Nephron (organoid): Measurements from ENCODE around the gene MCEE.
"Not testable (repeated sequence)": the region's sequence is repeated elsewhere in the genome, so short reads cannot be mapped to it uniquely, and the experiment has no call there.

Experiments
- H3K27ac Mint-ChIP-seq, 3 experiments: 2 replicates each; pipeline ENCODE4 v1.8.0; 2020; ENCODE audit warnings: mixed read lengths in 3 of 3, mild to moderate bottlenecking in 2 of 3, moderate library complexity in 1 of 3
- H3K27me3 Mint-ChIP-seq: 2 replicates; pipeline ENCODE4 v1.8.0; 2021; ENCODE audit warnings: low read depth, mild to moderate bottlenecking, moderate library complexity, mixed read lengths
- H3K36me3 Mint-ChIP-seq: 2 replicates; pipeline ENCODE4 v1.8.0; 2020; ENCODE audit warnings: low read depth, mixed read lengths
- H3K4me1 Mint-ChIP-seq: 2 replicates; pipeline ENCODE4 v1.8.0; 2020; ENCODE audit warnings: mixed read lengths
- H3K4me3 Mint-ChIP-seq, 3 experiments: 2 replicates each; pipeline ENCODE4 v1.8.0; 2020; ENCODE audit warnings: mild to moderate bottlenecking in 3 of 3, mixed read lengths in 3 of 3, moderate library complexity in 2 of 3
- H3K9me3 Mint-ChIP-seq: 2 replicates; pipeline ENCODE4 v1.8.0; 2020; ENCODE audit warnings: mixed read lengths
- TF ChIP-seq, protein P1 (sequence below), 3 experiments: fragments of 200-600 bp; sonication (generic); IDR thresholded peaks; one replicate each; pipeline ENCODE4 v1.5.0; 2021; ENCODE audit warnings: antibody characterized with exemption in 3 of 3; ENCODE audit not compliant: unreplicated experiment in 3 of 3

Gene MCEE

DNA sequence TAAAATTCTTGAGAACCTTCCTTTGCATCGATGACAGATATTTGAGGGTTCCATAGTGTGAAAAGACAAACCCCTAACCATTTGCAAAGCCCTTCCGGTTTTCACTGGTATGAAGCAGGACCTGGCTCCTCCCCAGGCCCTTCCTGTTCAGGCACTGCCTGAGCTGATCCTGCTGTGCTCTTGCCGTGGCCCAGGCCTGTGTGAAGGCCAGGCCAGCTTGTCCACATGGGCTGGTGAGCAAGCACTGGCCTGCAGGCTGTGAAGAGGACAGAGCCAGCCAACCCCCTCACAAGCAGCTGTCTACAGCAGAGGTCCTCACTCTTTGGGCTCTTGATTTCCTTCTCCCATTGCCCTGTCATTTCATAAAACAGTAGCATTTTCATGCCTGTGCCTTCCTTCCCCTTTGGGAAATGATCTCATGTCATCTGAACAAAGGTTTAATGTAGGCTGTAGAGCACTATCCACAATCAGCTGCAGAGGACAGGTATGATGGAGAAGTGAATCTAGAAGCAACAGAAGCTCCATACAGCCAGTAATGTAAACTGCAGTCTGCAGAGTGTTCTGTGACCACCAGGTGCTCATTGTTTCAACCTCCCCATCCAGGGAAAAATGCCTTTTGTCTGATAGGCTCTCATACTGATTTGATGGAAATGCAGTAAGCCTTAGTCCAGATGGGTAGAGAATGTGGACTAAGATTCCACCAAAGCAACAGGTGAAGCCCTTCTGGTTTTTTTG is 20.2 kb upstream of the MCEE start:
- Mint-ChIP-seq H3K27ac (no peak overlapping the region), H3K4me3 (no peak overlapping the region), H3K4me1 (no peaks in the 10 kb centered on the region), H3K27me3 (peaks cover 4% of the 10 kb centered on the region), H3K36me3 (peaks cover 43% of the 10 kb centered on the region), H3K9me3 (no peaks in the 10 kb centered on the region)
- TF ChIP-seq, protein P1, sequence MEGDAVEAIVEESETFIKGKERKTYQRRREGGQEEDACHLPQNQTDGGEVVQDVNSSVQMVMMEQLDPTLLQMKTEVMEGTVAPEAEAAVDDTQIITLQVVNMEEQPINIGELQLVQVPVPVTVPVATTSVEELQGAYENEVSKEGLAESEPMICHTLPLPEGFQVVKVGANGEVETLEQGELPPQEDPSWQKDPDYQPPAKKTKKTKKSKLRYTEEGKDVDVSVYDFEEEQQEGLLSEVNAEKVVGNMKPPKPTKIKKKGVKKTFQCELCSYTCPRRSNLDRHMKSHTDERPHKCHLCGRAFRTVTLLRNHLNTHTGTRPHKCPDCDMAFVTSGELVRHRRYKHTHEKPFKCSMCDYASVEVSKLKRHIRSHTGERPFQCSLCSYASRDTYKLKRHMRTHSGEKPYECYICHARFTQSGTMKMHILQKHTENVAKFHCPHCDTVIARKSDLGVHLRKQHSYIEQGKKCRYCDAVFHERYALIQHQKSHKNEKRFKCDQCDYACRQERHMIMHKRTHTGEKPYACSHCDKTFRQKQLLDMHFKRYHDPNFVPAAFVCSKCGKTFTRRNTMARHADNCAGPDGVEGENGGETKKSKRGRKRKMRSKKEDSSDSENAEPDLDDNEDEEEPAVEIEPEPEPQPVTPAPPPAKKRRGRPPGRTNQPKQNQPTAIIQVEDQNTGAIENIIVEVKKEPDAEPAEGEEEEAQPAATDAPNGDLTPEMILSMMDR (IDR thresholded peaks at IDR 0.05; ENCODE audit: unreplicated experiment in 3 of 3) = no peak

DNA sequence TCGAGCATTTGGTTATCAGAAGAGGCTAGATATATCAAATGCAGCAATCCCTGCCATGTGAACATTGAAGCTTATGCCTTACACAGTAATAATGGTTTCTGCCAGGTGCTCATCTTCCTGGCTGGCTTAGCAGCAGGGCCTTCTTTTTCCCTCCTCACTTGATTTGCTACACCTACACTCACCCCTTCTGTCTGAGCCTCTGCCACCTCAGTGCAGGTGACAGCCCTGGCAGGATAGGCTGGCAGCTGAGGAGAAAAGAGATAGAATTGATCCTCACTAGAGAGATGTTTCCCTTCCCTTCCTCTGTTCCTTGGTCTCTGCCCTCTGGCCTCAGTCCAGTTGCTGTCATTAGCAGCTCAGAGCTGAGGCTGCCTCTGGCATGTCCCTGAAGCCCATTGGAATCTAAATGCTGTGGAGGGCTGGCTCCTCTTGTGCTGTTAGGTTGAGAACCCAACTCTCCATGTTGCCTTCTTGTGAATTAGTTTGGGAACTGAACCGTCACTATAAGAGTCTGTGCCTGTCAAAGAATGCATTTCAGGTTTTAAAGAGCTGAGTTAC is 18.6 kb upstream of the MCEE start:
- no peak overlapping the region for H3K4me3 Mint-ChIP-seq
- H3K4me1 Mint-ChIP-seq = no peaks in the 10 kb centered on the region
- no peaks in the 10 kb centered on the region for H3K27me3 Mint-ChIP-seq
- H3K27ac Mint-ChIP-seq = no peak overlapping the region
- TF ChIP-seq, protein P1 (IDR thresholded peaks at IDR 0.05; ENCODE audit: unreplicated experiment in 3 of 3) = no peak
- peaks cover 59% of the 10 kb centered on the region for H3K36me3 Mint-ChIP-seq
- H3K9me3 Mint-ChIP-seq = no peaks in the 10 kb centered on the region

DNA sequence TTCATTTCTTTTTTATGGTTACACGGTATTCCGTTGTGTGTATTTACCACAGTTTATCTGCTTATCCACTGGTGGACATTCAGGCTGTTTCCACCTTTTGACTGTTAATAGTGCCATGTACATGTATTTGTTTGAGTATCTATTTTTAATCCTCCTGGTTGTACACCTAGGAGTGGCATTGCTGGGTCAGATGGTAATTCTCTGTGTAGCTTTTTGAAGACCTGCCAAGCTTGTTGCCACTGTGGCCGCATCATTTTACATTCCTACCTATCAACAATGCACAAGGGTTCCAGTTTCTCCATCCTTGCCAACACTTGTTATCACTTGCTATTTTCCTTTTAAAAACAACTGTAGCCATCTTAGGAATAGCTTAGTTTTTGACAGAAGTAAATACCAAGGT is 13.8 kb upstream of the MCEE start:
- H3K9me3 Mint-ChIP-seq = no peaks in the 10 kb centered on the region
- H3K27me3 Mint-ChIP-seq = no peaks in the 10 kb centered on the region
- TF ChIP-seq, protein P1 (IDR thresholded peaks at IDR 0.05; ENCODE audit: unreplicated experiment in 3 of 3) = no peak
- H3K4me1 Mint-ChIP-seq = no peaks in the 10 kb centered on the region
- H3K36me3 Mint-ChIP-seq = peaks cover 72% of the 10 kb centered on the region
- no peak overlapping the region for H3K4me3 Mint-ChIP-seq
- no peak overlapping the region for H3K27ac Mint-ChIP-seq

DNA sequence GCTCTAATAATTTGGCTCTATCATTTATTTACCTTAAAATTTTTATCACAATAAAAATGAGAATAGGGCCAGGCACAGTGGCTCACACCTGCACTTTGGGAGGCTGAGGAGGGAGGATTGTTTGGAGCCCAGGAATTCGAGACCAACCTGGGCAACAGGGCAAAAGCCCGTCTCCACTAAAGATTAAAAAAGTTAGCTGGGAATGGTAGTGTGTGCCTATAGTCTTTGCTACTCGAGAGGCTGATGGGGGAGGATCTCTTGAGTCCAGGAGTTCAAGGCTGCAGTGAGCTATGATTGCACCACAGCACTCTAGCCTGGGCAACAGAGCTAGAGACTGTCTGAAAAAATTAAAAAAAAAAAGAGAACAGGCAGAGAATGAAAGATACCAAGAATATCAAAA is 6.1 kb upstream of the MCEE start:
- no peaks in the 10 kb centered on the region for H3K9me3 Mint-ChIP-seq
- peaks cover 39% of the 10 kb centered on the region for H3K36me3 Mint-ChIP-seq
- H3K27me3 Mint-ChIP-seq = no peaks in the 10 kb centered on the region
- no peaks in the 10 kb centered on the region for H3K4me1 Mint-ChIP-seq
- H3K4me3 Mint-ChIP-seq = no peak overlapping the region
- TF ChIP-seq, protein P1 (IDR thresholded peaks at IDR 0.05; ENCODE audit: unreplicated experiment in 3 of 3) = no peak
- no peak overlapping the region for H3K27ac Mint-ChIP-seq

DNA sequence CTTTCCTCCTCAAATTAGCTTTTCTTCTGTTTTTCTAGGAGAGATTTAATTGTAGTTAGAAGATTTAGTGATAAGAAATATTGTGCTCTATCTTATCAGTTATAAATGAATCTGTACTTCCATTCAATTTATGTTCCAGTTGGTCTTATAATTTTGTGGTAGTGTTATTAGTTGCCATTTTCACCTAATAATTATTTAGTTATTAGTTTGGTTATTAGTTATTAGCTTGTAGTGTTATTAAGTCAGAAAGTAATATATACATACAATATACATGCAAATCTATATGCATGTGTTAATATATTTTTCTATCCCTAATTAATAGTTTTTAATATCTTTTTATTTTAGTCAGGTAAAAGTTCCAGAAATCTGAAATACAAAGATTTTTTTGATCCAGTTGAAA is 3.6 kb upstream of the MCEE start:
- peaks cover 5% of the 10 kb centered on the region for H3K4me1 Mint-ChIP-seq
- H3K4me3 Mint-ChIP-seq = no peak overlapping the region
- H3K9me3 Mint-ChIP-seq = no peaks in the 10 kb centered on the region
- H3K27ac Mint-ChIP-seq = no peak overlapping the region
- H3K36me3 Mint-ChIP-seq = peaks cover 28% of the 10 kb centered on the region
- H3K27me3 Mint-ChIP-seq = no peaks in the 10 kb centered on the region
- TF ChIP-seq, protein P1 (IDR thresholded peaks at IDR 0.05; ENCODE audit: unreplicated experiment in 3 of 3) = no peak

DNA sequence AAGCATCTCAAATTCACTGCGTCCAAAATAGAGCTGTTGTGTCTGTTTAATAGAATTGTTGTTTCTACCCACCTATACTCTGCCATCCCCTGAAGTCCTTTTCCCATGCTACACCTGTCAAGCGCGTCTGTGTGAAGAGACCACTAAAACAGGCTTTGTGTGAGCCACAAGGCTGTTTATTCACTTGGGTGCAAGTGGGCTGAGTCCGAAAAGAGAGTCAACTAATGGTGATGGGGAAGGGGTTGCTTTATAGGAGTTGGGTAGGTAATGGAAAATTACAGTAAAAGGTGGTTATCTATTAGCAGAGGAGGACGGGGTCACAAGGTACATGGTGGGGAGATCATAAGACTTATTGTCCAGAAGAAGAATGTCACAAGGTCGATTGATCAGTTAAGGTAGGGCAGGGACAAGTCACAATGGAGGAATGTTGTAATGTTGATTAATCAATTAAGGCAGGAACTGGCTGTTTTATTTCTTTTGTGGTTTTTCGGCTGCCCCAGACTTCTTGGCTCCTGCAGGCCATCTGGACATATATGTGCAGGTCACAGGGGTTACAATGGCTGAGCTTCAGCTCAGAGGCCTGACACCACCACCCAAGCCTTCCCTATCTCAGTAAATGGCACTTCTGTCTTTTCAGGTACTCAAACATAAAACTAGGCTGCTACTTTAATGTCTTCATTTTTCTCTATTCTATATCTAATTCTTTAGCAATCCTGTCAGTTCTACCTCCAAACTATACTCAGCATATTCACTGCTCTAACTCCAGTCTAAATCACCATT is 1.5 kb upstream of the MCEE start:
- not testable (repeated sequence) for H3K27me3 Mint-ChIP-seq, H3K9me3 Mint-ChIP-seq, H3K4me3 Mint-ChIP-seq, H3K27ac Mint-ChIP-seq
- peaks cover 16% of the 10 kb centered on the region for H3K4me1 Mint-ChIP-seq
- peaks cover 14% of the 10 kb centered on the region for H3K36me3 Mint-ChIP-seq
